IPS-18a (cell line): ENCODE results near the gene TRHDE.

Source experiments
- H3K27ac ChIP-seq: one replicate; pipeline ENCODE4 v1.5.1; 2013; ENCODE audit warnings: low read length
- H3K27me3 ChIP-seq: one replicate; pipeline ENCODE4 v1.6.1; 2013; ENCODE audit warnings: mild to moderate bottlenecking, low read length; ENCODE audit not compliant: control insufficient read depth, insufficient read depth
- H3K36me3 ChIP-seq: one replicate; pipeline ENCODE4 v1.6.1; 2013; ENCODE audit warnings: low read depth, low read length; ENCODE audit not compliant: control insufficient read depth
- H3K4me1 ChIP-seq: one replicate; pipeline ENCODE4 v1.6.1; 2013; ENCODE audit warnings: low read depth, low read length; ENCODE audit not compliant: control insufficient read depth
- H3K4me3 ChIP-seq: one replicate; pipeline ENCODE4 v1.5.1; 2013; ENCODE audit warnings: low read length
- H3K9ac ChIP-seq: one replicate; pipeline ENCODE4 v1.6.1; 2013; ENCODE audit warnings: mild to moderate bottlenecking, low read length, moderate library complexity
- H3K9me3 ChIP-seq: one replicate; pipeline ENCODE4 v1.6.1; 2013; ENCODE audit warnings: low read depth, low read length; ENCODE audit not compliant: control insufficient read depth

The TRHDE gene

DNA sequence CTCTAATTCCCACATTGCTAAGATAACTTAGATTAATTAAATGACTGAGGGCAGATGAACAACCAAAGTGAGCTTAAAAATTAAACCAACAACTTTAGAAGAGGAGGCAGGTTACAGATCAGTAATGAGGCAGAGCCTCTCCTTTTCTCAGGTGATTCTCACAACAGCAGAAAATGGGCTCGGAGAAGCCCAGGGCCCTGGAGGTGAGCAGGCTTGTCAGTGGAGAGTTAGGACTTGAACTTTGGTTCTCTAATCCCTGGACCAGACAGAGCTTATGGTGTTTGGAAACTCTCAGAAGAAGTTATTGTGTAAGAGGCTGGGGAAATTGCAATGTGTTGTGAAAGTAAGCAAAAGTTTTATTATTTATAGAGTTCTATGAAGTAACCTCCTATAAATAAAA is 2.8 kb downstream of the TRHDE start:
- H3K9ac ChIP-seq: no peak overlapping the region
- peaks cover 6% of the 10 kb centered on the region for H3K4me1 ChIP-seq
- no peaks in the 10 kb centered on the region for H3K36me3 ChIP-seq
- H3K27ac ChIP-seq: no peak overlapping the region
- H3K4me3 ChIP-seq: no peak overlapping the region
- H3K9me3 ChIP-seq: no peaks in the 10 kb centered on the region
- peaks cover 59% of the 10 kb centered on the region for H3K27me3 ChIP-seq

DNA sequence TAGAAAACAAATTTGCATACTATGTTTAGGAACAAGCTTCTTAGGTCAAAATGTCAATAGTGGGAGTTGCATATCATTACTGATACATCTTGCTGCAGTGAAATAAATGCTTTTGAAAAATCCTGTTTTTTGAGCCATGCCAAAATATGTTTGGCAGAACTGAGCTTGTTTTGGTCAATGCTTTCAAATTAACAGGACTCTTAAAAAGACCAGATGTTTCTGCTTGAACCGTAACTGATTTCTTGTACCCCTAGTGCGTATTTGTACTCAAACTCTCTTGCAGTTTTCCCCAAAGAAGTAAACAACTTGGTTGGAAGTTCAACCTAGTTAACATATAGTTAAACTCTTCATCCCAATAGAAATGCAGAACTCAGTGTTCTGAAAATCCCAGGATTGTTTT is 3.4 kb downstream of the TRHDE start:
- no peak overlapping the region for H3K4me3 ChIP-seq

DNA sequence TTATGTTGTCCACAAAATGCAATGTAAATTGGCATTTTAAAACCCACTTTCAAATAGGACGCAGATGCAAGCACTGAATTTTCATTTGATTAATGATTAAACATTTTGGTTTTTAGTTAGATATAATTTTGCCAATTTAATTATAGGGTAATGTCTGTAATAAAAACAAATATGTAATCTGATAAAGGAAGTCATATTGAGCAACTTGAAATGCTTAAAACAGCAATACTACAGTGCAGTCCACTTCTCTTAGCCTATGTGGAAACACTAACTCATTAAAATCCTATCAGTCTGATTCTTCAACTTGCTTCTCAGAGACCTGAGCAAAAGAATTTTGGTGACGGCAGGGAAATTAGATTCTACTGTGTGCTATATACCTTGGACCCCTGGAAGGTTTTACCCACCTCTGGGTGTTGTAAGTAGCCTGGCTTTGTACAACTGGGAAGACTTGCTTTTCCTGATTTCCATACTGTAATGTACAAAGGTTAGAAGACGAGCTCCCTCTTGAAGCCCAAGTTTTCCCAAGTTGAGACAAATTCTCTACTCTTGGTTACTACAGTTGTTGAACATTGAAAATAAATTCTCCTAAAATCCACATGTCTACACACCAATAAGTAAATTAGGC is 4.1 kb downstream of the TRHDE start:
- Histone ChIP-seq H3K36me3 (no peaks in the 10 kb centered on the region), H3K27ac (no peak overlapping the region), H3K9me3 (no peaks in the 10 kb centered on the region), H3K4me3 (no peak overlapping the region), H3K4me1 (peaks cover 12% of the 10 kb centered on the region), H3K9ac (no peak overlapping the region), H3K27me3 (peaks cover 45% of the 10 kb centered on the region)

More for the DNA sequence above, 3.4 kb downstream of the TRHDE start:
- H3K36me3 ChIP-seq: no peaks in the 10 kb centered on the region
- H3K9ac ChIP-seq: no peak overlapping the region
- H3K4me1 ChIP-seq: peaks cover 10% of the 10 kb centered on the region
- H3K27ac ChIP-seq: no peak overlapping the region
- H3K9me3 ChIP-seq: no peaks in the 10 kb centered on the region
- peaks cover 53% of the 10 kb centered on the region for H3K27me3 ChIP-seq

DNA sequence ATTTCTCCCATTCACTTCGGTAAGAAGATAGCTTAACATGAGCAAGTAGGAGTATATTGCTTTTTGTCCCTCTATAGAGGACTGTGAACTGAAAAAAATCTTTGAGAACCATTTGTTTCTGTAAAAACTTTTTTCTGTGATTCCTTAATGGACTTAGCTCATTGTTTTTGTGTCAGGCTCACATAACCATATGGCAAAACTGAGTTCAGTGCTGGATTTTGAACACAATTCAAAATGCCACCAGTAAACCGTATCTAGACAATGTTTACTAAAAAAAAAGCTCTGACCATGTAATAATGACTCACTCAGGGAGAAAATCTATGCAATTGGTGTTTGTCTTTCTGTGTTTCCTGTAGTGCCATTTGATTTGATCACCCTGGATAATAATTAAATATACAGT is 5.2 kb downstream of the TRHDE start:
- no peaks in the 10 kb centered on the region for H3K9me3 ChIP-seq
- no peak overlapping the region for H3K4me3 ChIP-seq
- peaks cover 34% of the 10 kb centered on the region for H3K27me3 ChIP-seq
- peaks cover 16% of the 10 kb centered on the region for H3K4me1 ChIP-seq
- no peak overlapping the region for H3K9ac ChIP-seq
- H3K36me3 ChIP-seq: no peaks in the 10 kb centered on the region
- H3K27ac ChIP-seq: no peak overlapping the region

DNA sequence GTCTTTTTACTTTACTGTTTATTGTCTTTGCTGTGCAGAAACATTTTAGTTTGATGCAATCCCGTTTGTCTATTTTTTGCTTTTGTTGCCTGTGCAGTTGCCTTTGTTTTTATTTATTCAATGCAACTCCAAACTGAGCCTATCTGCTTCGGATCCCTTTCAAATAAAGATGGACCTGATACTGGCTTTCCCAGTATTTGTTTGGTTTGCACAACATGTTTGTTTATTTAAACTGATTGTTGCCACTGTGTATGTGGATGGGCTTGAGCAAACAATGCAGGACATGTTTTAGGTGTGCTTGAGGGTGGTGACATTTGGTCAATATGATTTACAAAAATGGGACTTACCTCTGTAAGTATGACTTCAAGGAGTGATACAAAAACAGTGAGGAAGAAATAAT is 6.7 kb downstream of the TRHDE start:
- no peak overlapping the region for H3K4me3 ChIP-seq
- H3K27me3 ChIP-seq: peaks cover 19% of the 10 kb centered on the region
- H3K9me3 ChIP-seq: no peaks in the 10 kb centered on the region
- H3K27ac ChIP-seq: no peak overlapping the region
- H3K36me3 ChIP-seq: no peaks in the 10 kb centered on the region
- peaks cover 16% of the 10 kb centered on the region for H3K4me1 ChIP-seq
- no peak overlapping the region for H3K9ac ChIP-seq

DNA sequence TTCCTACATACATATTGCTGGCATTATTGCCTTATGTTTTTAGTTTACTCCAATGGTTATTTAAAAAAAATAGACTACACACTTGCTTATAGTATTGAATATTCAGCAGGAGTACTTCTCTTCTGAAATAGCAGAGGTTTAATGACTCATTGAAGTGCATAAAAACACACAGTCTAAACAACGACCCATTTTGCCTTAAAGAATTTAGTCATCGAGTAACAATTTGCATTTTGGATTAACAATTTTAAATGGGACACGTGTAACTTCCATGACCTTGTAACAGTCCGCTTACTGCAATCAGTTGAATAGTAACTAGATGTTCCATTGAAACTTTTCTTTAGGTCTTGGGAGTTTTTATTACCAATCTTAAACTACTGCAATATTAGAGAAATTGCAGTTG is 9.0 kb downstream of the TRHDE start:
- Histone ChIP-seq H3K36me3 (no peaks in the 10 kb centered on the region), H3K27ac (no peak overlapping the region), H3K9ac (no peak overlapping the region), H3K27me3 (no peaks in the 10 kb centered on the region), H3K4me3 (no peak overlapping the region), H3K4me1 (peaks cover 16% of the 10 kb centered on the region), H3K9me3 (no peaks in the 10 kb centered on the region)

DNA sequence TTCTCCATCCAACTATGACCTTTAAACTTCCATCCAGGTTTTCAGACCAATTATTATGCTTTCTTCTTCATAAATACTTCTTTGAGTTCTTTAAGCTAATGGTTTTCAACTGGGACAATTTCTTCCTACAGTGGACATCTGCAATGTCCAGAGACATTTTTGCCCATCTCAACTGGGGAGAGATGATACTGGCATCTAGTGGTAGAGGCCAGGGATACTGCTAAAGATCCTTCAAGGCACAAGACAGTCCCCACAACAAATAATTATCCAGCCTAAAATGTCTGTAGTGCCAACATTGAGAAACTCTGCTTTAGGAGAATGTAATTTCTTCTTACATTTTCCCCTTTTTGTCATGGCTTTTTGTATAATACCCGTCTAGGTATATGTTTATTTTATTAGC is 10.6 kb downstream of the TRHDE start:
- no peak overlapping the region for H3K27ac ChIP-seq
- H3K36me3 ChIP-seq: no peaks in the 10 kb centered on the region
- no peaks in the 10 kb centered on the region for H3K27me3 ChIP-seq
- H3K4me1 ChIP-seq: peaks cover 16% of the 10 kb centered on the region
- no peak overlapping the region for H3K4me3 ChIP-seq
- no peak overlapping the region for H3K9ac ChIP-seq
- no peaks in the 10 kb centered on the region for H3K9me3 ChIP-seq

DNA sequence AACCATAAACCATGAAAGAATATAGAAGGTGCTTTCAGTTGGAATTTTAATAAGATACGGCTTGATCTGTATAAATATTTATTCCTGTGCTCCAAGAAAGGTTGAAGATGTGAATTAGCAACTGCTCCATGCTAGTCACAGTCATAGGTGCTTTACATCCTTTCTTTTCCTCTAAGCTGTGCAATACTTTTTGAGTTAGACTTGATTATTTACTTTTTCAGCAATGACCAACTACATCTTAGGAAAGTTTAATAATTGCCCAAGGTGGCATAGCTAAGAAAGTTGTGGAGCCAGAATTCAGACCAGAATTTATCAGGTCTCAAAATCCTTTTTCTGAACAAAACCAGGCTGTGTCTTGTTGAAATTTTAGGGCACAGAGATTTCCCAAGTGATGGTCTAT is 13.7 kb downstream of the TRHDE start:
- Histone ChIP-seq H3K9ac (no peak overlapping the region), H3K4me3 (no peak overlapping the region), H3K27ac (no peak overlapping the region), H3K4me1 (peaks cover 9% of the 10 kb centered on the region), H3K36me3 (no peaks in the 10 kb centered on the region), H3K9me3 (no peaks in the 10 kb centered on the region), H3K27me3 (no peaks in the 10 kb centered on the region)

DNA sequence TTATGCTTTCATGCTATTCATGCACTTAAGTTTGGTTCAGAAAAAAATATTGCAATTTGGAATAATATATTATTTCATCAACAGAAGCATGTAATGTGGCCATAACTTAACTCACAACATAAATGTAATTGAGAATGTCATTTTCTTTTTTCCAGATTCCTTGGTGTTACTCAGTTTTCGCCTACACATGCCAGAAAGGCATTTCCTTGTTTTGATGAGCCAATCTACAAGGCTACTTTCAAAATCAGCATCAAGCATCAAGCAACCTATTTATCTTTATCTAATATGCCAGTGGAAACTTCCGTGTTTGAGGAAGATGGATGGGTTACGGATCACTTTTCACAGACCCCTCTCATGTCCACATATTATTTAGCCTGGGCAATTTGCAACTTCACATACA is 14.4 kb downstream of the TRHDE start:
- H3K9me3 ChIP-seq: no peaks in the 10 kb centered on the region
- no peak overlapping the region for H3K27ac ChIP-seq
- no peak overlapping the region for H3K9ac ChIP-seq
- no peak overlapping the region for H3K4me3 ChIP-seq
- peaks cover 2% of the 10 kb centered on the region for H3K4me1 ChIP-seq
- H3K36me3 ChIP-seq: no peaks in the 10 kb centered on the region
- no peaks in the 10 kb centered on the region for H3K27me3 ChIP-seq

DNA sequence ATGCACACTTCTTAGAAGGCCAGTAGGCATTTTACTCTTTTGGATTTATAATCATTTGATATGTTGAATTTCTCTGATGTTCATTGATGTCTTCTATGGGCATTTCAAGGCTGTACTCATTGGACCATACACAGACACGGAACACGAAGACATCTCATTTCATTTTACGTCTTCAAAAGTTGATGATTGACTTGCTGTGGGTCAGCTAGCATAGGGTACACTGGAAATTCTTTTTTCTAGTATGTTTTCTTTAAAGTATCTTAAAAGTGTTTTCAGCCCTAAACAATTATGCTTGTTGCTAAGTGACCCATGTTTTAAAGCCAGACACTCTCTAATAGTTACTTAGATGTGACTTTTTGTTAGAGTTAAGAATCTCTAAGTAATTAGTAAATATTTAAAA is 16.3 kb downstream of the TRHDE start:
- Histone ChIP-seq H3K27ac (no peak overlapping the region), H3K27me3 (no peaks in the 10 kb centered on the region), H3K4me1 (no peaks in the 10 kb centered on the region), H3K9ac (no peak overlapping the region), H3K36me3 (no peaks in the 10 kb centered on the region), H3K4me3 (no peak overlapping the region), H3K9me3 (no peaks in the 10 kb centered on the region)

DNA sequence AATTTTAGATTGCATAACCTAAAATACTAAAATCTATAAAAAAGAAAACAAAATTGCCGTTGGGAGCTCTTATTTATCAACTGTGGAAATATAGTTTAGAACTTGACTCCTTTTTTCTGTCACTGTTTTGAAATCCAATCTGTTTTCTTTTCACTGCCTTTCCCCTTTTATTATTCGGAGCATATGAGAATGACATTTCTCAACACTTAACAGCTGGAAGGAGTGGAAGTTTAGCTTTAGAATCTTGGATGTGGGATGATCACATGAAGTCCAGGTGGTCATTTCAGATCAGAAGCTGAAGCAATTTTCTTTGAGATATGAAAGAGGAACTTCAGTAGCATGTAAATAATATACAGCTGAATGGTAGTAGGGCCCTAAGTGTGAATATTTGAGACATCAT is 16.7 kb downstream of the TRHDE start:
- Histone ChIP-seq H3K36me3 (no peaks in the 10 kb centered on the region), H3K9me3 (no peaks in the 10 kb centered on the region)

DNA sequence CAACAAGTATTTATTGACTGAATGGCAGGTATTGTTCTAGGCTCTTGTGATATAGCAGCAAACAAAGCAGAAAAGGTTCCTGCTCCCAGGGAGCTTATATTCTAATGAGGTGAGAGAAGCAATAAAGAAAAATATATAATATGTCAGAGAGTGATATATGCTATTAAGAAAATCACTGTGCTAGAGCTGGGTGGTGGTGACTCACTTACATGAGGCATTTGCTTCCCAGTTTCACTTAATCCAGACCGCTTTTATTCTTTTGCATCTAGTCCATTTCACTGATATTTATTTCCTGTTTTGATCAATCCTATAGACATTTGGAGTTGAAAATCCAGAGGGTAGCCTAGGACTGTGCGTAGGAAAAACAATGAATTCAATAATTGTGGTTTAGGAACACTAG is 17.5 kb downstream of the TRHDE start:
- no peaks in the 10 kb centered on the region for H3K4me1 ChIP-seq
- no peaks in the 10 kb centered on the region for H3K36me3 ChIP-seq
- H3K9ac ChIP-seq: no peak overlapping the region
- no peaks in the 10 kb centered on the region for H3K27me3 ChIP-seq
- no peaks in the 10 kb centered on the region for H3K9me3 ChIP-seq
- H3K4me3 ChIP-seq: no peak overlapping the region
- H3K27ac ChIP-seq: no peak overlapping the region

More for the DNA sequence above, 16.7 kb downstream of the TRHDE start:
- Histone ChIP-seq H3K27ac (no peak overlapping the region), H3K4me3 (no peak overlapping the region), H3K27me3 (no peaks in the 10 kb centered on the region), H3K4me1 (no peaks in the 10 kb centered on the region), H3K9ac (no peak overlapping the region)
